Stomach (tissue), 9 donors: Measurements from ENCODE around the gene ERF. TPM values are rescaled to one million over a fixed set of nuclear protein-coding genes. Genes with fewer than 3 reads are reported as not detected.

Experiments used
- DNase-seq, 2 donors: peaks; one replicate each; pipeline versions ENCODE4 v3.0.0 to v3.0.0-alpha.2; 2013 to 2019
- H3K27ac ChIP-seq, 5 donors: fragments of 200-600 bp in 4 of 5; sonication (generic) in 4 of 5; one replicate each; pipeline ENCODE4 v1.5.1; 2013 to 2019; ENCODE audit warnings: mild to moderate bottlenecking in 1 of 5, moderate library complexity in 1 of 5
- H3K27me3 ChIP-seq, 3 donors: fragments of 200-600 bp; sonication (generic); one replicate each; pipeline ENCODE4 v1.5.1; 2017 to 2019; ENCODE audit warnings: mixed run types in 1 of 3
- H3K36me3 ChIP-seq, 4 donors: fragments of 200-600 bp; sonication (generic); 1 replicate in 3 of 4; 2 replicates in 1 of 4; pipeline ENCODE4 v1.5.1; 2016 to 2019
- H3K4me1 ChIP-seq, 4 donors: fragments of 200-600 bp; sonication (generic); one replicate each; pipeline ENCODE4 v1.5.1; 2016 to 2019
- H3K4me3 ChIP-seq, 4 donors: fragments of 200-600 bp; sonication (generic) in 3 of 4; one replicate each; pipeline ENCODE4 v1.5.1; 2016 to 2019; ENCODE audit warnings: mild to moderate bottlenecking in 1 of 4
- H3K9me3 ChIP-seq, 4 donors: fragments of 200-600 bp; sonication (generic); one replicate each; pipeline ENCODE4 v1.5.1; 2016 to 2019
- CTCF ChIP-seq, 7 experiments: fragments of 450-650 bp in 4 of 7; fragments of 200-600 bp in 3 of 7; sonication (generic) in 3 of 7; IDR thresholded peaks; one replicate each; pipeline ENCODE4 v1.5.1; 2016 to 2019; ENCODE audit warnings: antibody characterized with exemption in 7 of 7, control low read depth in 2 of 7, mild to moderate bottlenecking in 1 of 7
- POLR2AphosphoS5 ChIP-seq, 3 donors: sonication (generic); formaldehyde crosslinking; IDR thresholded peaks; one replicate each; pipeline ENCODE4 v1.6.1; 2016; ENCODE audit warnings: antibody characterized with exemption in 3 of 3
- WGBS, 5 donors: extraction: QIAGEN DNeasy Blood & Tissue Kit in 3 of 5; methylation state at CpG; one replicate each; pipeline versions ENCODE4 v1.1.5 to v1.1.7; 2013 to 2018; 5-methylcytosine and 5-hydroxymethylcytosine counted together
- intact Hi-C: fragments of 100-400 bp; cut with DNase I; formaldehyde crosslinking; loops from one replicate; pipeline ENCODE4 v1.15.1; 2023; ENCODE audit warnings: low total_unique reads
- polyA plus RNA-seq, 3 donors: library from polyadenylated mRNA; stranded (reverse); fragments of 200-250 nt; gene quantifications; one replicate each; pipeline ENCODE4 v1.2.3, GENCODE V29; 2013
- total RNA-seq, 5 donors: library from RNA; depleted of rRNA; stranded (reverse); fragments of >200 nt; gene quantifications; one replicate each; pipeline versions ENCODE4 v1.1.0 to v1.2.3, GENCODE V29; 2014 to 2016
- donor health status: healthy with polysubstance abuse.
- donor health status: Bipolar disorder and iron deficiency.
- donor health status: healthy.

Gene ERF
- total and polyA plus RNA-seq, 8 donors: 11.6 to 118 (median 30.8) TPM

- Histone ChIP-seq H3K4me3 (peak overlapping the region in 2 of 4 donors; percentile 18 to 19), H3K9me3 (no peaks in the 10 kb centered on the region), H3K27ac (peak overlapping the region; percentile 3 to 85 (median 52)), H3K27me3 (no peaks in the 10 kb centered on the region), H3K4me1 (peaks cover 5 to 71% (median 25%) of the 10 kb centered on the region in 4 donors), H3K36me3 (peaks cover 35 to 74% (median 70%) of the 10 kb centered on the region in 4 donors)
- 58 to 71% (median 62%) methylated on average over 7 of the region's 7 CpGs for WGBS, 5 donors
- TF ChIP-seq CTCF (IDR thresholded peaks at IDR 0.05): no peak
- peak in 1 of 3 donors; percentile 23 for TF ChIP-seq POLR2AphosphoS5 (IDR thresholded peaks at IDR 0.05)
- DNase-seq: peak; percentile 44 to 72
- intact Hi-C loops: no loop called here
Measured at GRCh38 chr19:42198676-42199439, 56.1 kb downstream of the ERF start.

Other genes with a start within 250 kb of the ERF start
- gene GRIK5, start 184.9 kb downstream of the ERF start, total RNA-seq: 10 to 100 TPM in 2 of 5 donors, 1 to 10 TPM in 3; 2.2 to 74.1 (median 8.3) TPM
- gene GRIK5, start 184.9 kb downstream of the ERF start, polyA plus RNA-seq: 1 to 10 TPM in 2 of 3 donors, under 1 TPM in 1; 0.92 to 3.1 (median 1.1) TPM
- gene ZNF574, start 179.0 kb downstream of the ERF start, total RNA-seq: 10 to 100 TPM in 2 of 5 donors, 1 to 10 TPM in 3; 4.6 to 17.0 (median 8.8) TPM
- gene ZNF574, start 179.0 kb downstream of the ERF start, polyA plus RNA-seq: 1 to 10 TPM; 5.5 to 5.7 (median 5.5) TPM
- gene POU2F2, start 122.7 kb downstream of the ERF start, total RNA-seq: 10 to 100 TPM in 2 of 5 donors, 1 to 10 TPM in 1, under 1 TPM in 2; 0.89 to 23.3 (median 3.9) TPM
- 1 to 10 TPM in 2 of 3 donors, under 1 TPM in 1; 0.68 to 2.7 (median 1.8) TPM for gene POU2F2, start 122.7 kb downstream of the ERF start, polyA plus RNA-seq
- gene DEDD2, start 37.5 kb downstream of the ERF start, total RNA-seq: 100 to 1,000 TPM in 1 of 5 donors, 10 to 100 TPM in 4; 16.7 to 195 (median 43.8) TPM
- 10 to 100 TPM; 20.8 to 35.9 (median 22.0) TPM for gene DEDD2, start 37.5 kb downstream of the ERF start, polyA plus RNA-seq
- gene ZNF526, start 34.8 kb downstream of the ERF start, total RNA-seq: 10 to 100 TPM in 2 of 5 donors, 1 to 10 TPM in 3; 4.7 to 12.0 (median 6.8) TPM
- gene ZNF526, start 34.8 kb downstream of the ERF start, polyA plus RNA-seq: 1 to 10 TPM; 2.4 to 3.7 (median 3.2) TPM
- 10 to 100 TPM in 4 of 5 donors, 1 to 10 TPM in 1; 5.8 to 77.2 (median 22.6) TPM for gene GSK3A, start 12.5 kb downstream of the ERF start, total RNA-seq
- 10 to 100 TPM; 25.5 to 40.8 (median 35.0) TPM for gene GSK3A, start 12.5 kb downstream of the ERF start, polyA plus RNA-seq
- 10 to 100 TPM; 19.8 to 60.3 (median 39.1) TPM for gene CIC, start 14.1 kb upstream of the ERF start, total RNA-seq
- gene CIC, start 14.1 kb upstream of the ERF start, polyA plus RNA-seq: 10 to 100 TPM; 15.4 to 31.8 (median 21.5) TPM
- gene PRR19, start 47.0 kb upstream of the ERF start, total RNA-seq: not detected
- gene PRR19, start 47.0 kb upstream of the ERF start, polyA plus RNA-seq: under 1 TPM in 2 of 3 donors, not detected in 1; 0.68 to 0.98 TPM
- gene PAFAH1B3, start 47.5 kb upstream of the ERF start, total RNA-seq: 10 to 100 TPM in 3 of 5 donors, 1 to 10 TPM in 1, not detected in 1; 7.5 to 58.1 (median 17.9) TPM
- 10 to 100 TPM; 33.4 to 37.1 (median 34.3) TPM for gene PAFAH1B3, start 47.5 kb upstream of the ERF start, polyA plus RNA-seq
- gene TMEM145, start 58.2 kb upstream of the ERF start, total RNA-seq: 10 to 100 TPM in 1 of 5 donors, under 1 TPM in 1, not detected in 3; 0.37 to 44.3 TPM
- gene TMEM145, start 58.2 kb upstream of the ERF start, polyA plus RNA-seq: 1 to 10 TPM in 1 of 3 donors, under 1 TPM in 2; 0.50 to 1.1 (median 0.61) TPM
- gene MEGF8, start 70.5 kb upstream of the ERF start, total RNA-seq: 10 to 100 TPM; 12.3 to 46.3 (median 21.0) TPM
- gene MEGF8, start 70.5 kb upstream of the ERF start, polyA plus RNA-seq: 1 to 10 TPM; 2.6 to 5.2 (median 3.6) TPM
- gene CNFN, start 135.2 kb upstream of the ERF start, total RNA-seq: 1 to 10 TPM in 1 of 5 donors, not detected in 4; 7.8 TPM
- 100 to 1,000 TPM in 1 of 3 donors, 1 to 10 TPM in 2; 2.0 to 395 (median 2.4) TPM for gene CNFN, start 135.2 kb upstream of the ERF start, polyA plus RNA-seq
- 100 to 1,000 TPM in 1 of 5 donors, 10 to 100 TPM in 2, 1 to 10 TPM in 2; 3.1 to 139 (median 13.6) TPM for gene LIPE, start 172.3 kb upstream of the ERF start, total RNA-seq
- gene LIPE, start 172.3 kb upstream of the ERF start, polyA plus RNA-seq: 10 to 100 TPM in 1 of 3 donors, 1 to 10 TPM in 2; 7.3 to 15.7 (median 7.5) TPM
- 100 to 1,000 TPM in 1 of 5 donors, 10 to 100 TPM in 2, 1 to 10 TPM in 1, not detected in 1; 7.6 to 208 (median 35.9) TPM for gene CXCL17, start 187.8 kb upstream of the ERF start, total RNA-seq
- 100 to 1,000 TPM; 107 to 518 (median 441) TPM for gene CXCL17, start 187.8 kb upstream of the ERF start, polyA plus RNA-seq